ENCODE measurements around the gene IGSF9B. TPM values are rescaled to one million over a fixed set of nuclear protein-coding genes. Genes with fewer than 3 reads are reported as not detected.
A peak's percentile ranks its signal among the peaks of the same experiment; 100 is the strongest.

IGSF9B gene
- total RNA-seq, 2 donors from 2014 or later: 5.0 to 6.0 TPM

- Histone ChIP-seq H3K4me1 (peaks cover 6% of the 10 kb centered on the region), H3K27me3 (no peaks in the 10 kb centered on the region), H3K9ac (ENCODE audit: low read depth in 2 of 2, low read length in 2 of 2) (no peak overlapping the region), H3K9me3 (no peaks in the 10 kb centered on the region), H3K4me3 (no peak overlapping the region), H3K27ac (no peak overlapping the region), H3K36me3 (no peaks in the 10 kb centered on the region)
- no peak for DNase-seq
- TF ChIP-seq CTCF (IDR thresholded peaks at IDR 0.05): no peak
- intact Hi-C loops (cut with DNase I): no loop called here
Measured at GRCh38 chr11:133931449-133932060, 25.2 kb downstream of the IGSF9B start.

DNA sequence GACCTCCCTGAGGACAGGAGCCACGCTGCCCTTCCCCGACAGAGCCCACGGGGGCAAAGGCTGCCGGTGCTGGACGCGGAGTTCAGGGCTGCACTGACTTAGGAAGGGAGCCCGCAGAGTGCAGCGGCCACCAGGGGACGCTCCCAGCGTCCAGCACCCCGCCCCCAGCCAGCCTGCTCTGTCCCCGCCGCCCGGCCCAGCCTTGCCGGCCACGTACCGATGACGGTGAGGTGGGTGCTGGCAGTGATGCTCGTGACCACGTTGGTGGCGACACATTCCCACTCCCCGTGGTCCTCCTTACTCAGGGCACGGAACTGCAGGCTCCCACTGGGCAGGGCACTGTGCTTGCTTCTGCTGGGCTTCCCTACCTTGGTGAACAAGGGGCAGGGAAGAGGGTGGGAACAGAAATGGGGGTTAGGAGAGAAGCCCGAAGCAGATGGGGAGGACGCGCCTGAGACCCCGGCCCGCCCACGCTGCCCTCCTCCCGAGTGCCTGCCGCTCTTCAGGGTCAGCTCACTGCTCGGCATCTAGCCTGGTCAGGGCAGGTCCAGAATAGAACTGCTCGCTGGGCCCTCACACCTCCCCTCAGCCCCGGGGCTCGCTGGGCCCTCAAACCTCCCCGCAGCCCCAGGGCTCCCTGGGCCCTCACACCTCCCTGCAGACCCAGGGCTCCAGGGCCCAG, 25.9 kb downstream of the IGSF9B start:
- H3K9me3 ChIP-seq: no peaks in the 10 kb centered on the region
- H3K9ac ChIP-seq (ENCODE audit: low read depth in 2 of 2, low read length in 2 of 2): no peak overlapping the region
- peaks cover 6% of the 10 kb centered on the region for H3K4me1 ChIP-seq
- intact Hi-C loops (cut with DNase I): no loop called here
- H3K27me3 ChIP-seq: no peaks in the 10 kb centered on the region
- TF ChIP-seq CTCF (IDR thresholded peaks at IDR 0.05): no peak
- no peak overlapping the region for H3K4me3 ChIP-seq
- H3K36me3 ChIP-seq: no peaks in the 10 kb centered on the region
- DNase-seq: no peak
- H3K27ac ChIP-seq: no peak overlapping the region

GRCh38 chr11:133930053-133930766, 26.6 kb downstream of the IGSF9B start:
- DNase-seq: no peak
- no peak overlapping the region for H3K27ac ChIP-seq
- intact Hi-C loops (cut with DNase I): no loop called here

GRCh38 chr11:133929401-133930052, 27.2 kb downstream of the IGSF9B start:
- no peaks in the 10 kb centered on the region for H3K36me3 ChIP-seq
- intact Hi-C loops (cut with DNase I): loop anchor here (10.0 kb wide), 1 partner anchor 115 kb away; no protein-coding TSS in a partner anchor
- peaks cover 6% of the 10 kb centered on the region for H3K4me1 ChIP-seq
- H3K9ac ChIP-seq (ENCODE audit: low read depth in 2 of 2, low read length in 2 of 2): no peak overlapping the region
- TF ChIP-seq CTCF (IDR thresholded peaks at IDR 0.05): no peak
- H3K27me3 ChIP-seq: no peaks in the 10 kb centered on the region
- H3K27ac ChIP-seq: no peak overlapping the region
- no peak overlapping the region for H3K4me3 ChIP-seq
- DNase-seq: no peak
- no peaks in the 10 kb centered on the region for H3K9me3 ChIP-seq

More at GRCh38 chr11:133930053-133930766, 26.6 kb downstream of the IGSF9B start:
- Histone ChIP-seq H3K4me1 (peaks cover 6% of the 10 kb centered on the region), H3K4me3 (no peak overlapping the region), H3K27me3 (no peaks in the 10 kb centered on the region), H3K36me3 (no peaks in the 10 kb centered on the region), H3K9me3 (no peaks in the 10 kb centered on the region), H3K9ac (ENCODE audit: low read depth in 2 of 2, low read length in 2 of 2) (no peak overlapping the region)
- TF ChIP-seq CTCF (IDR thresholded peaks at IDR 0.05): no peak

DNA sequence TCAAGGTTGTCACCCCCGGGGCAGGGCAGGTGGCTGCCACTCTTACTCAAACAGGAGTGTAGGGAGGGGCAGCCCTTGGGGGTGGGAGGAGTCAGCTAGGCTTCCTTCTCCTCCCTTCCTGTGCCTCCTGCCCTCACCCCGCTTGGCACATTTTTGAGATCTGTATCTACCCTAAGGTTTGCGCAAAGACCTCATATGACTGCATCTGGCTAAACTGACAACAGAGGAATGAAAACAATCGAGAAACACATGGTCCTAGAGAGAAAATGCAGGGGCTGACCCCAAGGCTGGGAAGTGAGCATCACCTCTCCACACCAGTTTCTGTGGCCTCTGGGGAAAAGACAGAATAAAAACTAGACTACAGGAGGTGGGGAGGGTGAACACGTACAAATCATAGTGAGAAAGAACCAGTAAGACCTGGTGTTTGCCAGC, 28.1 kb downstream of the IGSF9B start:
- no peak overlapping the region for H3K9ac ChIP-seq (ENCODE audit: low read depth in 2 of 2, low read length in 2 of 2)
- H3K27me3 ChIP-seq: no peaks in the 10 kb centered on the region
- DNase-seq: peak; percentile 38
- peak overlapping the region; percentile 28 for H3K4me3 ChIP-seq
- intact Hi-C loops (cut with DNase I): loop anchor here (10.0 kb wide), 1 partner anchor 116 kb away; no protein-coding TSS in a partner anchor
- H3K4me1 ChIP-seq: peaks cover 6% of the 10 kb centered on the region
- no peaks in the 10 kb centered on the region for H3K36me3 ChIP-seq
- no peak overlapping the region for H3K27ac ChIP-seq
- no peak for TF ChIP-seq CTCF (IDR thresholded peaks at IDR 0.05)
- no peaks in the 10 kb centered on the region for H3K9me3 ChIP-seq
